ENCODE measurements around the gene IFNB1.

Gene IFNB1

GRCh38 chr9:21080793-21081192 is 3.1 kb upstream of the IFNB1 start:
- no peak for TF ChIP-seq SP1 (IDR thresholded peaks at IDR 0.05)
- no peak for TF ChIP-seq L3MBTL2 (conservative IDR thresholded peaks at IDR 0.05)
- TF ChIP-seq ZNF384 (IDR thresholded peaks at IDR 0.05): no peak
- TF ChIP-seq FOXM1 (IDR thresholded peaks at IDR 0.05; ENCODE audit: borderline replicate concordance): no peak
- no peak for TF ChIP-seq FOXK2 (IDR thresholded peaks at IDR 0.05)
- no peak for TF ChIP-seq CTBP1 (IDR thresholded peaks at IDR 0.05; ENCODE audit: borderline replicate concordance)
- TF ChIP-seq SUZ12 (IDR thresholded peaks at IDR 0.05): no peak
- no peak for TF ChIP-seq FOXA1 (IDR thresholded peaks at IDR 0.05)
- no peak for TF ChIP-seq ELF4 (IDR thresholded peaks at IDR 0.05)
- TF ChIP-seq HDGF (IDR thresholded peaks at IDR 0.05; ENCODE audit: borderline replicate concordance): no peak
- TF ChIP-seq TARDBP (IDR thresholded peaks at IDR 0.05): no peak
- no peak for TF ChIP-seq NFRKB (IDR thresholded peaks at IDR 0.05)
- no peak for TF ChIP-seq ARNT (IDR thresholded peaks at IDR 0.05)
- no peak for TF ChIP-seq BHLHE40 (IDR thresholded peaks at IDR 0.05; ENCODE audit: borderline replicate concordance)
- TF ChIP-seq PKNOX1 (IDR thresholded peaks at IDR 0.05): no peak
- TF ChIP-seq LEF1 (IDR thresholded peaks at IDR 0.05; ENCODE audit: borderline replicate concordance): no peak
- no peak for DNase-seq (ENCODE audit: extremely low spot score)
- ChIA-PET POLR2A (no interaction called here), CTCF (no interaction called here)

- CTCF ChIA-PET: no interaction called here
- POLR2A ChIA-PET: no interaction called here
- DNase-seq (ENCODE audit: extremely low spot score): no peak
- TF ChIP-seq BHLHE40 (IDR thresholded peaks at IDR 0.05; ENCODE audit: borderline replicate concordance) (no peak), ZNF384 (IDR thresholded peaks at IDR 0.05) (no peak), ARNT (IDR thresholded peaks at IDR 0.05) (no peak), FOXA1 (IDR thresholded peaks at IDR 0.05) (no peak), FOXK2 (IDR thresholded peaks at IDR 0.05) (no peak)
Measured at GRCh38 chr9:21078702-21079101, 960 bp upstream of the IFNB1 start.

GRCh38 chr9:21075484-21075883 is 2.3 kb downstream of the IFNB1 start:
- ChIA-PET CTCF (no interaction called here), POLR2A (no interaction called here)
- DNase-seq (ENCODE audit: extremely low spot score): no peak
- TF ChIP-seq PKNOX1 (IDR thresholded peaks at IDR 0.05): no peak
- no peak for TF ChIP-seq LEF1 (IDR thresholded peaks at IDR 0.05; ENCODE audit: borderline replicate concordance)
- TF ChIP-seq SP1 (IDR thresholded peaks at IDR 0.05): no peak
- no peak for TF ChIP-seq FOXM1 (IDR thresholded peaks at IDR 0.05; ENCODE audit: borderline replicate concordance)
- no peak for TF ChIP-seq SUZ12 (IDR thresholded peaks at IDR 0.05)
- no peak for TF ChIP-seq ARNT (IDR thresholded peaks at IDR 0.05)
- TF ChIP-seq TARDBP (IDR thresholded peaks at IDR 0.05): no peak
- TF ChIP-seq NFRKB (IDR thresholded peaks at IDR 0.05): no peak
- no peak for TF ChIP-seq ZNF384 (IDR thresholded peaks at IDR 0.05)
- no peak for TF ChIP-seq HDGF (IDR thresholded peaks at IDR 0.05; ENCODE audit: borderline replicate concordance)
- no peak for TF ChIP-seq FOXK2 (IDR thresholded peaks at IDR 0.05)

- CTCF ChIA-PET: no interaction called here
- no peak for DNase-seq (ENCODE audit: extremely low spot score)
- POLR2A ChIA-PET: no interaction called here
- TF ChIP-seq FOXM1 (IDR thresholded peaks at IDR 0.05; ENCODE audit: borderline replicate concordance): no peak
- no peak for TF ChIP-seq PKNOX1 (IDR thresholded peaks at IDR 0.05)
- no peak for TF ChIP-seq ARNT (IDR thresholded peaks at IDR 0.05)
- TF ChIP-seq SUZ12 (IDR thresholded peaks at IDR 0.05): no peak
- TF ChIP-seq NFRKB (IDR thresholded peaks at IDR 0.05): no peak
- TF ChIP-seq L3MBTL2 (conservative IDR thresholded peaks at IDR 0.05): no peak
- no peak for TF ChIP-seq HDGF (IDR thresholded peaks at IDR 0.05; ENCODE audit: borderline replicate concordance)
- no peak for TF ChIP-seq ELF4 (IDR thresholded peaks at IDR 0.05)
Measured at GRCh38 chr9:21070906-21071305, 6.8 kb downstream of the IFNB1 start.

GRCh38 chr9:21070171-21070571 is 7.6 kb downstream of the IFNB1 start:
- ChIA-PET POLR2A (no interaction called here), CTCF (no interaction called here)
- peak; percentile 46 for DNase-seq (ENCODE audit: extremely low spot score)
- TF ChIP-seq PKNOX1 (IDR thresholded peaks at IDR 0.05): no peak
- TF ChIP-seq CTBP1 (IDR thresholded peaks at IDR 0.05; ENCODE audit: borderline replicate concordance): no peak
- TF ChIP-seq NFRKB (IDR thresholded peaks at IDR 0.05): no peak
- no peak for TF ChIP-seq ELF4 (IDR thresholded peaks at IDR 0.05)
- TF ChIP-seq BHLHE40 (IDR thresholded peaks at IDR 0.05; ENCODE audit: borderline replicate concordance): no peak
- TF ChIP-seq FOXK2 (IDR thresholded peaks at IDR 0.05): no peak
- TF ChIP-seq FOXM1 (IDR thresholded peaks at IDR 0.05; ENCODE audit: borderline replicate concordance): no peak
- TF ChIP-seq TARDBP (IDR thresholded peaks at IDR 0.05): no peak
- TF ChIP-seq L3MBTL2 (conservative IDR thresholded peaks at IDR 0.05): no peak

- DNase-seq (ENCODE audit: extremely low spot score): no peak
- ChIA-PET POLR2A (no interaction called here), CTCF (no interaction called here)
Measured at GRCh38 chr9:21060919-21061561, 16.7 kb downstream of the IFNB1 start.

More at GRCh38 chr9:21060919-21061561, 16.7 kb downstream of the IFNB1 start:
- TF ChIP-seq SUZ12 (IDR thresholded peaks at IDR 0.05): no peak
- no peak for TF ChIP-seq L3MBTL2 (conservative IDR thresholded peaks at IDR 0.05)
- TF ChIP-seq CTBP1 (IDR thresholded peaks at IDR 0.05; ENCODE audit: borderline replicate concordance): no peak
- TF ChIP-seq NFRKB (IDR thresholded peaks at IDR 0.05): no peak
- TF ChIP-seq HDGF (IDR thresholded peaks at IDR 0.05; ENCODE audit: borderline replicate concordance): no peak
- TF ChIP-seq ZNF384 (IDR thresholded peaks at IDR 0.05): no peak
- TF ChIP-seq ELF4 (IDR thresholded peaks at IDR 0.05): no peak
- TF ChIP-seq LEF1 (IDR thresholded peaks at IDR 0.05; ENCODE audit: borderline replicate concordance): no peak
- TF ChIP-seq FOXA1 (IDR thresholded peaks at IDR 0.05): no peak
- TF ChIP-seq FOXK2 (IDR thresholded peaks at IDR 0.05): no peak
- TF ChIP-seq BHLHE40 (IDR thresholded peaks at IDR 0.05; ENCODE audit: borderline replicate concordance): no peak
- no peak for TF ChIP-seq FOXM1 (IDR thresholded peaks at IDR 0.05; ENCODE audit: borderline replicate concordance)

Measured in HEK293T (cell line).